SK-N-SH (cell line): ENCODE results near the gene MSH5. TPM values are rescaled to one million over a fixed set of nuclear protein-coding genes. Genes with fewer than 3 reads are reported as not detected.

Source experiments
- CTCF ChIA-PET: fragments of 300-600, 350-600 bp; formaldehyde crosslinking; extraction: SDS; loops from one replicate; lab custom pipeline; 2021; lab: Yijun Ruan, JAX
- POLR2A ChIA-PET: fragments of 350-600 bp; sonication (Branson Sonifier 250); formaldehyde crosslinking; extraction: SDS; loops from one replicate; lab custom pipeline; 2020; ENCODE audit warnings: antibody characterized with exemption, inconsistent platforms; lab: Yijun Ruan, JAX
- DNase-seq: peaks from one replicate; pipeline ENCODE4 v3.0.0; 2012
- H2AFZ ChIP-seq: fragments of 200-600 bp; sonication (generic); 2 replicates; pipeline ENCODE4 v1.8.1; 2016; ENCODE audit warnings: antibody characterized with exemption, mild to moderate bottlenecking, low read depth
- H3F3A ChIP-seq: fragments of 200-600 bp; sonication (generic); replicated peaks from 2 replicates; pipeline ENCODE3; 2016; ENCODE audit warnings: antibody characterized with exemption, mild to moderate bottlenecking; ENCODE audit not compliant: insufficient read depth
- H3K27ac ChIP-seq, 2 experiments: fragments of 200-500 bp in 1 of 2; fragments of 200-600 bp in 1 of 2; sonication (Bioruptor generic) in 1 of 2; sonication (generic), shearing (Covaris generic) in 1 of 2; 2 replicates each; pipeline versions ENCODE4 v1.5.1 to v1.6.1; 2014 to 2016; ENCODE audit warnings: low read depth in 2 of 2, inconsistent platforms in 1 of 2, low read length in 1 of 2, mild to moderate bottlenecking in 1 of 2, mixed read lengths in 1 of 2
- H3K27me3 ChIP-seq: fragments of 200-600 bp; sonication (generic), shearing (Covaris generic); 2 replicates; pipeline ENCODE4 v1.6.1; 2016; ENCODE audit warnings: mixed run types; ENCODE audit not compliant: insufficient read depth
- H3K36me3 ChIP-seq, 2 experiments: fragments of 200-500 bp in 1 of 2; fragments of 200-600 bp in 1 of 2; sonication (Bioruptor generic) in 1 of 2; sonication (generic) in 1 of 2; replicated peaks in 1 of 2; 2 replicates each; pipeline versions ENCODE3 to v1.5.1; 2014 to 2016; ENCODE audit warnings: low read length in 1 of 2, mild to moderate bottlenecking in 1 of 2; ENCODE audit not compliant: insufficient read depth in 2 of 2, control insufficient read depth in 1 of 2
- H3K4me1 ChIP-seq, 2 experiments: fragments of 200-500 bp in 1 of 2; fragments of 200-600 bp in 1 of 2; sonication (Bioruptor generic) in 1 of 2; sonication (generic), shearing (Covaris generic) in 1 of 2; 2 replicates each; pipeline versions ENCODE4 v1.5.1 to v1.6.1; 2014 to 2016; ENCODE audit warnings: low read depth in 1 of 2, low read length in 1 of 2, mixed run types in 1 of 2; ENCODE audit not compliant: insufficient read depth in 2 of 2, control insufficient read depth in 1 of 2
- H3K4me2 ChIP-seq: fragments of 200-600 bp; sonication (generic), shearing (Covaris generic); 2 replicates; pipeline ENCODE4 v1.6.1; 2017; ENCODE audit warnings: mixed run types
- H3K4me3 ChIP-seq, 2 experiments: fragments of 200-500 bp in 1 of 2; fragments of 200-600 bp in 1 of 2; sonication (Bioruptor generic) in 1 of 2; sonication (generic), shearing (Covaris generic) in 1 of 2; 2 replicates each; pipeline versions ENCODE4 v1.5.1 to v1.8.1; 2014 to 2016; ENCODE audit warnings: low read depth in 2 of 2, inconsistent platforms in 1 of 2, low read length in 1 of 2, mild to moderate bottlenecking in 1 of 2, mixed read lengths in 1 of 2, moderate library complexity in 1 of 2
- H3K79me2 ChIP-seq: fragments of 200-600 bp; sonication (generic); 2 replicates; pipeline ENCODE4 v1.8.1; 2017; ENCODE audit warnings: mild to moderate bottlenecking; ENCODE audit not compliant: insufficient read depth
- H3K9ac ChIP-seq: fragments of 200-600 bp; sonication (generic); 2 replicates; pipeline ENCODE4 v1.6.1; 2017; ENCODE audit warnings: mixed run types
- H3K9me2 ChIP-seq: fragments of 200-600 bp; sonication (generic); 2 replicates; pipeline ENCODE4 v1.6.1; 2017; ENCODE audit warnings: mixed run types
- H3K9me3 ChIP-seq: fragments of 200-600 bp; sonication (generic); 2 replicates; pipeline ENCODE4 v1.6.1; 2017; ENCODE audit warnings: mixed run types, mild to moderate bottlenecking, moderate library complexity
- H4K20me1 ChIP-seq: fragments of 200-600 bp; sonication (generic); 2 replicates; pipeline ENCODE4 v1.6.1; 2017; ENCODE audit warnings: mild to moderate bottlenecking, mixed run types; ENCODE audit not compliant: insufficient read depth
- CTCF ChIP-seq: fragments of 200-600 bp; sonication (generic); IDR thresholded peaks from 2 replicates; pipeline ENCODE4 v1.6.1; 2017; ENCODE audit warnings: antibody characterized with exemption, mild to moderate bottlenecking, moderate library complexity
- ELF1 ChIP-seq: IDR thresholded peaks from 2 replicates; pipeline ENCODE4 v1.4.0; 2012
- EP300 ChIP-seq, 2 experiments: IDR thresholded peaks; 2 replicates each; pipeline versions ENCODE4 v1.4.0 to v1.6.1; 2012; ENCODE audit warnings: borderline replicate concordance in 1 of 2, low read depth in 1 of 2, low read length in 1 of 2
- EZH2phosphoT487 ChIP-seq: fragments of 200-600 bp; sonication (generic); IDR thresholded peaks from 2 replicates; pipeline ENCODE4 v1.6.1; 2017; ENCODE audit warnings: low read depth, mixed run types, mild to moderate bottlenecking, antibody characterized with exemption, moderate library complexity, borderline replicate concordance
- FOXJ3 ChIP-seq: sonication (generic); formaldehyde crosslinking; IDR thresholded peaks from 2 replicates; pipeline ENCODE4 v1.5.1; 2020; ENCODE audit warnings: mild to moderate bottlenecking, missing genetic modification reagents
- GATA2 ChIP-seq: sonication (generic); formaldehyde crosslinking; IDR thresholded peaks from 2 replicates; pipeline ENCODE4 v1.5.0; 2020; ENCODE audit warnings: mild to moderate bottlenecking, missing genetic modification reagents
- MEF2A ChIP-seq: IDR thresholded peaks from 2 replicates; pipeline ENCODE4 v1.4.0; 2012; ENCODE audit warnings: low read depth, borderline replicate concordance
- MXI1 ChIP-seq: IDR thresholded peaks from 2 replicates; pipeline ENCODE4 v1.6.1; 2012; ENCODE audit warnings: mild to moderate bottlenecking, low read depth, low read length, improper control_type of control experiment
- NFIC ChIP-seq: IDR thresholded peaks from 2 replicates; pipeline ENCODE4 v1.4.0; 2012; ENCODE audit warnings: borderline replicate concordance
- PBX3 ChIP-seq: IDR thresholded peaks from 2 replicates; pipeline ENCODE4; 2012
- POLR2AphosphoS5 ChIP-seq: IDR thresholded peaks from 2 replicates; pipeline ENCODE4 v1.6.1; 2012; ENCODE audit warnings: low read depth, low read length
- RCOR1 ChIP-seq: fragments of 150-350 bp; IDR thresholded peaks from 2 replicates; pipeline ENCODE4 v1.6.1; 2017; ENCODE audit warnings: antibody characterized with exemption, low read length
- REST ChIP-seq: IDR thresholded peaks from 2 replicates; pipeline ENCODE4 v1.6.1; 2012; ENCODE audit warnings: mild to moderate bottlenecking, low read depth, low read length, moderate library complexity
- RFX5 ChIP-seq: IDR thresholded peaks from 2 replicates; pipeline ENCODE4 v1.6.1; 2012; ENCODE audit warnings: mild to moderate bottlenecking, improper control_type of control experiment, low read length
- RXRA ChIP-seq: IDR thresholded peaks from 2 replicates; pipeline ENCODE4 v1.4.0; 2012; ENCODE audit warnings: low read depth, mild to moderate bottlenecking, borderline replicate concordance
- TAF1 ChIP-seq: IDR thresholded peaks from 2 replicates; pipeline ENCODE4 v1.6.1; 2012; ENCODE audit warnings: low read depth, mild to moderate bottlenecking, low read length, moderate library complexity, borderline replicate concordance
- USF1 ChIP-seq: IDR thresholded peaks from 2 replicates; pipeline ENCODE4 v1.4.0; 2012; ENCODE audit warnings: low read depth, borderline replicate concordance
- USF2 ChIP-seq: fragments of 150-350 bp; IDR thresholded peaks from 2 replicates; pipeline ENCODE4 v1.6.1; 2017; ENCODE audit warnings: antibody characterized with exemption, low read length, low read depth, borderline replicate concordance
- YY1 ChIP-seq: IDR thresholded peaks from 2 replicates; pipeline ENCODE4 v1.4.0; 2012; ENCODE audit warnings: low read depth, mild to moderate bottlenecking
- ZBTB33 ChIP-seq: IDR thresholded peaks from 2 replicates; pipeline ENCODE4 v1.4.0; 2012; ENCODE audit warnings: low read depth, borderline replicate concordance
- WGBS: methylation state at CpG from one replicate; pipeline ENCODE4 v1.1.6; 2017; ENCODE audit warnings: low lambda C conversion rate; 5-methylcytosine and 5-hydroxymethylcytosine counted together
- polyA plus RNA-seq, 3 experiments: library from polyadenylated mRNA; depleted of rRNA; stranded (reverse); fragments of >200 nt; gene quantifications; 2 replicates each; pipeline ENCODE4 v1.2.3, GENCODE V29; 2012

Gene MSH5
- polyA plus RNA-seq, 1 of the 3 experiments (the other 2 are of a cell fraction): 16.0 TPM

- Histone ChIP-seq H4K20me1 (no peaks in the 10 kb centered on the region), H3K27ac (peak within 1 kb of the TSS; percentile 72 to 96), H2AFZ (peak within 1 kb of the TSS; percentile 95), H3K27me3 (no peaks in the 10 kb centered on the region), H3K9me2 (no peaks in the 10 kb centered on the region), H3K9me3 (no peaks in the 10 kb centered on the region), H3K4me2 (peak within 1 kb of the TSS; percentile 99), H3F3A (peaks cover 23% of the 10 kb centered on the region), H3K4me3 (peak within 1 kb of the TSS; percentile 80 to 82), H3K4me1 (peaks cover 3 to 12% of the 10 kb centered on the region in 2 experiments; a peak in 3 of 4 replicates), H3K79me2 (peaks cover 30% of the 10 kb centered on the region), H3K36me3 (peaks cover 12 to 16% of the 10 kb centered on the region in 2 experiments), H3K9ac (peak within 1 kb of the TSS; percentile 84)
- 5% methylated on average over 13 of the region's 75 CpGs for WGBS
- CTCF ChIA-PET: interaction anchor here (0.7 to 3.0 kb wide), 22 partner anchors 10 to 250 kb away, joined by 3 to 37 read pairs (median 4); partner anchors contain the start of genes ABHD16A, ATP6V1G2, DDAH2 and HSPA1A
- DNase-seq: peak; percentile 98
- POLR2A ChIA-PET: interaction anchor here (0.8 to 1.8 kb wide), 10 partner anchors 11 to 172 kb away, joined by 3 to 24 read pairs (median 3); partner anchors contain the start of genes ABHD16A, HSPA1A, HSPA1B and HSPA1L
- TF ChIP-seq FOXJ3 (CRISPR knock-in tag) (no peak), USF2 (no peak), PBX3 (no peak), TAF1 (no peak), MEF2A (no peak), MXI1 (peak; percentile 99), EZH2phosphoT487 (no peak), GATA2 (CRISPR knock-in tag) (no peak), ELF1 (peak; percentile 48), USF1 (peak; percentile 65; the same call in 1 of the 2 replicates), YY1 (no peak), NFIC (no peak), RXRA (no peak), RFX5 (no peak), CTCF (peak; percentile 66), ZBTB33 (no peak), EP300 (IDR thresholded peaks at IDR 0.05; ENCODE audit: borderline replicate concordance in 1 of 2, low read depth in 1 of 2, low read length in 1 of 2) (no peak), REST (no peak), POLR2AphosphoS5 (peak; percentile 36; the same call in 1 of the 2 replicates), RCOR1 (no peak)
Observed at GRCh38 chr6:31795616-31796298, 56.0 kb downstream of the MSH5 start, which contains the start of gene VARS1. Gene VARS1 (minus strand): TSS chr6:31795752. CDS start chr6:31795217, 535 bp downstream.
